RWPE2 (cell line): ENCODE measurements around the gene TXNDC12.
"Not testable (repeated sequence)": the region's sequence is repeated elsewhere in the genome, so short reads cannot be mapped to it uniquely, and the experiment has no call there.

Source experiments
- ATAC-seq: fragments of 200-7000 bp; cut with Tn5 transposase; 3 replicates; pipeline ENCODE4 v1.9.1; 2021; ENCODE audit warnings: low read depth
- DNase-seq: peaks from one replicate; pipeline ENCODE4 v3.0.0-alpha.2; 2020; ENCODE audit warnings: low spot score
- H3K27ac ChIP-seq: fragments of 450-650 bp; 2 replicates; pipeline ENCODE4 v1.5.1; 2017; ENCODE audit warnings: mild to moderate bottlenecking; ENCODE audit not compliant: poor library complexity, severe bottlenecking
- H3K27me3 ChIP-seq: fragments of 250-450 bp; sonication (Bioruptor Pico); 2 replicates; pipeline ENCODE4 v1.5.1; 2021; ENCODE audit warnings: mild to moderate bottlenecking, moderate library complexity; ENCODE audit not compliant: insufficient read depth, poor library complexity, severe bottlenecking
- H3K36me3 ChIP-seq: fragments of 250-450 bp; sonication (Bioruptor Pico); 2 replicates; pipeline ENCODE4 v1.5.1; 2020; ENCODE audit warnings: low read depth, mild to moderate bottlenecking, moderate library complexity
- H3K4me1 ChIP-seq: fragments of 250-450 bp; sonication (Bioruptor Pico); 2 replicates; pipeline ENCODE4 v1.5.1; 2021; ENCODE audit warnings: mild to moderate bottlenecking, moderate library complexity; ENCODE audit not compliant: insufficient read depth, poor library complexity, severe bottlenecking
- H3K4me3 ChIP-seq: fragments of 250-450 bp; sonication (Bioruptor Pico); 2 replicates; pipeline ENCODE4 v1.5.1; 2021; ENCODE audit warnings: mild to moderate bottlenecking, moderate library complexity; ENCODE audit not compliant: severe bottlenecking
- H3K9me3 ChIP-seq: fragments of 250-450 bp; sonication (Bioruptor Pico); 2 replicates; pipeline ENCODE4 v1.5.1; 2021; ENCODE audit warnings: mild to moderate bottlenecking, moderate library complexity; ENCODE audit not compliant: severe bottlenecking
- TF ChIP-seq, protein P1 (sequence below): fragments of 450-650 bp; IDR thresholded peaks from one replicate; pipeline ENCODE4 v1.5.1; 2017; ENCODE audit warnings: mild to moderate bottlenecking, moderate library complexity; ENCODE audit not compliant: poor library complexity, severe bottlenecking

TXNDC12 gene

DNA sequence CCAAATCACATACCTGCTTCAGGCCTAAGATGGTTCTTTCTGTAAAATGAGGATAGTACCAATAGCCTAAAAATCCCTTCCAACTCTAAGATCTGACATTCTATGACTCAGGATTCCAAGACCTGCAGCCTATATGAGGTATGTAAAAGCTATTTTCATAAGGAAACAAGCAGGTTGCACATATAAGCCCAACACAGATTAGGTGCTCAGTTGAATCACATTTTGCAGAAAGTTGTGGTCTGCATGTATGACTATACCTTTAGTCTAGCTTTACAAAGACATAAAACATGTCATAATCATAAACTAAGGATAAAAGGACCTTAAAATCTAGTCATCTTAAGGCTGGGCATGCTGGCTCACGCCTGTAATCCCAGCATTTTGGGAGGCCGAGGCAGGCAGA, 28.7 kb downstream of the TXNDC12 start:
- no peaks in the 10 kb centered on the region for H3K4me1 ChIP-seq
- H3K27ac ChIP-seq, result no peak overlapping the region
- no peak for DNase-seq
- ATAC-seq, result no peak; the same call in 2 of the 3 replicates
- H3K27me3 ChIP-seq, result no peaks in the 10 kb centered on the region
- no peak overlapping the region for H3K4me3 ChIP-seq
- TF ChIP-seq, protein P1, sequence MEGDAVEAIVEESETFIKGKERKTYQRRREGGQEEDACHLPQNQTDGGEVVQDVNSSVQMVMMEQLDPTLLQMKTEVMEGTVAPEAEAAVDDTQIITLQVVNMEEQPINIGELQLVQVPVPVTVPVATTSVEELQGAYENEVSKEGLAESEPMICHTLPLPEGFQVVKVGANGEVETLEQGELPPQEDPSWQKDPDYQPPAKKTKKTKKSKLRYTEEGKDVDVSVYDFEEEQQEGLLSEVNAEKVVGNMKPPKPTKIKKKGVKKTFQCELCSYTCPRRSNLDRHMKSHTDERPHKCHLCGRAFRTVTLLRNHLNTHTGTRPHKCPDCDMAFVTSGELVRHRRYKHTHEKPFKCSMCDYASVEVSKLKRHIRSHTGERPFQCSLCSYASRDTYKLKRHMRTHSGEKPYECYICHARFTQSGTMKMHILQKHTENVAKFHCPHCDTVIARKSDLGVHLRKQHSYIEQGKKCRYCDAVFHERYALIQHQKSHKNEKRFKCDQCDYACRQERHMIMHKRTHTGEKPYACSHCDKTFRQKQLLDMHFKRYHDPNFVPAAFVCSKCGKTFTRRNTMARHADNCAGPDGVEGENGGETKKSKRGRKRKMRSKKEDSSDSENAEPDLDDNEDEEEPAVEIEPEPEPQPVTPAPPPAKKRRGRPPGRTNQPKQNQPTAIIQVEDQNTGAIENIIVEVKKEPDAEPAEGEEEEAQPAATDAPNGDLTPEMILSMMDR, result no peak
- peaks cover 68% of the 10 kb centered on the region for H3K36me3 ChIP-seq
- H3K9me3 ChIP-seq, result peaks cover 1% of the 10 kb centered on the region

DNA sequence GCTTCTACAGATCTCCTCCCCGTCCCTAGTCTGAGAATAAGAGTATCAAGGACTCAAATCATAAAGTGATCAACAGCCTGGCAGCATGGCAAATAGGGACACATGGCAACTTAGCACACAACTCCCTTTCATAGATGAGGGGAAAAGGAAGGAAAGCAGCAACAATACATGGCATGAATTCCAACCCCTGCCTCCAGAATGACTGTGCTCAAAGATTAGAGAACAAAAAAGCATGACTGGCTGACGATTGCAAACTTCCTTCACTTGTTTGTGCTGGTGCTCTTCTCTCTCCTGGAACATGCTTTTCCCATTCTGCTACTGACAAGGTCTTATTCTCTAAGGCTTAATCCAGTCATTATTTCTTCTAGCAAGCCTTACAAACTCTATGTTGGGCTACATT, 32.9 kb downstream of the TXNDC12 start:
- peaks cover 1% of the 10 kb centered on the region for H3K9me3 ChIP-seq
- H3K27me3 ChIP-seq, result no peaks in the 10 kb centered on the region
- peaks cover 44% of the 10 kb centered on the region for H3K36me3 ChIP-seq
- DNase-seq (no peak), ATAC-seq (no peak)
- H3K4me1 ChIP-seq, result no peaks in the 10 kb centered on the region
- no peak overlapping the region for H3K4me3 ChIP-seq
- H3K27ac ChIP-seq, result no peak overlapping the region
- TF ChIP-seq, protein P1, result no peak

DNA sequence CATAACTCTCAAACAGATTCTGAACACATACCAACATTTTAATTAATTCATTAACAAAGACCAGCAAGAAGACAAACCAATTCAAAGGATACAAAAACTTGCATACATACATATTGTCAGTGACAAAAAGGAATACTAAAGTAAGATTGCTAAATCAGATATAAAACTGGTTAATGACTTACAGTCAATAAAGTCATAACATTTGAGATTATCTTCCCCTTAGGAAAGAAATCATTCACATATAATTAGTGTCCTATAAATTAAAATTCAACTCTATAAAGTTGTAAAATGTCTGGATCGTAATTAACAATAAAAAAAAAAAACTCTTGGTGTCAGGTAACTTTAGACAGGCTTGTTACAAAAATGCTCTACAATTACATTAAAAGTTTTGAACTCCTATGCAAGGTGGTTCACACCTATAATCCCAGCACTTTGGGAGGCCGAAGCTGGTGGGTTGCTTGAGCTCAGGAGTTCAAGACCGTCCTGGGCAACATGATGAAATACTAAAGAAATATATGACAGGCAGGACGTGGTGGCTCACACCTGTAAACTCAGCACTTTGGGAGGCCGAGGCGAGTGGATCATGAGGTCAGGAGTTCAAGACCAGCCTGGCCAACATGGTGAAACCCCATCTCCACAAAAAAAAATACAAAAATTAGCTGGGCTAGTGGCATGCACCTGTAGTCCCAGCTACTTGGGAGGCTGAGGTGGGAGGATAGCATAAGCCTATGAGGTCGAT, 46.8 kb downstream of the TXNDC12 start:
- H3K27me3 ChIP-seq, result no peaks in the 10 kb centered on the region
- no peaks in the 10 kb centered on the region for H3K9me3 ChIP-seq
- TF ChIP-seq, protein P1, result no peak
- no peak overlapping the region for H3K27ac ChIP-seq
- DNase-seq, result no peak
- no peaks in the 10 kb centered on the region for H3K36me3 ChIP-seq
- no peak for ATAC-seq
- peaks cover 3% of the 10 kb centered on the region for H3K4me1 ChIP-seq
- no peak overlapping the region for H3K4me3 ChIP-seq

DNA sequence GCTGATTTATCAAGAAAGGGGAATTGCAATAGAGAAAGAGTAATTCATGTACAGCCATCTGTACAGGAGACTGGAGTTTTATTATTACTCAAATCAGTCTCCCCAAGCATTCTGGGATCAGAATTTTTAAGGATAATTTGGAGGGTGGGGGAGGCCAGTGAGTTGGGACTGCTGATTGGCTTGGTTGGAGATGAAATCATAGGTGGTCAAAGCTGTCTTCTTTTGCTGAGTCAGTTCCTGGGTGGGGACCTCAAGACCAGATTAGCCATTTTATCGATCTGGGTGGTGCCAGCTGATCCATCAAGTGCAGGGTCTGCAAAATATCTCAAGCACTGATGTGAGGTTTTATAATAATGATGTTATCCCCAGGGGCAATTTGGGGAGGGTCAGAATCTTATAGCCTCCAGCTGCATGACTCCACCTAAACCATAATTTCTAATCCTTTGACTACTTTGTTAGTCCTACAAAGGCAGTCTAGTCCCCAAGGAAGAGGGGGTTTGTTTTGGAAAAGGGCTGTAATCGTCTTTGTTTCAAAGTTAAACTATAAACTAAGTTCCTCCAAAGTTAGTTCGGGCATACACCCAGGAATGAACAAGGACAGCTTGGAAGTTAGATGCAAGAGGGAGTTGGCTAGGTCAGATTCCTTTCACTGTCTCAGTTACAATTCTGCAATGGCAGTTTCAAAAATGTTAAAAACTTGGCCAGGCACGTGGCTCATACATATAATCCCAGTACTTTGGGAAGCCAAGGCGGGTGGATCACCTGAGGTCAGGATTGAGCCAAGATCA, 47.6 kb downstream of the TXNDC12 start:
- no peaks in the 10 kb centered on the region for H3K9me3 ChIP-seq
- H3K27ac ChIP-seq, result no peak overlapping the region
- DNase-seq (no peak), ATAC-seq (no peak)
- no peaks in the 10 kb centered on the region for H3K27me3 ChIP-seq
- H3K36me3 ChIP-seq, result no peaks in the 10 kb centered on the region
- peaks cover 3% of the 10 kb centered on the region for H3K4me1 ChIP-seq
- TF ChIP-seq, protein P1, result no peak
- H3K4me3 ChIP-seq, result no peak overlapping the region

DNA sequence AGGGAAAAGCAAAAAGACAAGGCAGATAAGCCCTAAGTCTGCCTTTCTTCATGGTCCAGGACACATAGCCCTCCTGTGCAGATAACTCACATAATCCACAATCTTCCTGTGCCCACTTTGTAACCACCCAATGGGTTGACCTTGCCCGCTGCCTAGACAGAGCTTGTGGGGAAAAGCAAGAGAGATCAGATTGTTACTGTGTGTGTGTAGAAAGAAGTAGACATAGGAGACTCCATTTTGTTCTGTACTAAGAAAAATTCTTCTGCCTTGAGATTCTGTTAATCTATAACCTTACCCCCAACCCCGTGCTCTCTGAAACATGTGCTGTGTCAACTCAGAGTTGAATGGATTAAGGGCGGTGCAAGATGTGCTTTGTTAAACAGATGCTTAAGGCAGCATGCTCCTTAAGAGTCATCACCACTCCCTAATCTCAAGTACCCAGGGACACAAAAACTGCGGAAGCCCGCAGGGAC, 48.9 kb downstream of the TXNDC12 start:
- not testable (repeated sequence) for H3K27me3 ChIP-seq, ATAC-seq, H3K9me3 ChIP-seq, DNase-seq, H3K36me3 ChIP-seq, H3K4me1 ChIP-seq, H3K27ac ChIP-seq, H3K4me3 ChIP-seq

DNA sequence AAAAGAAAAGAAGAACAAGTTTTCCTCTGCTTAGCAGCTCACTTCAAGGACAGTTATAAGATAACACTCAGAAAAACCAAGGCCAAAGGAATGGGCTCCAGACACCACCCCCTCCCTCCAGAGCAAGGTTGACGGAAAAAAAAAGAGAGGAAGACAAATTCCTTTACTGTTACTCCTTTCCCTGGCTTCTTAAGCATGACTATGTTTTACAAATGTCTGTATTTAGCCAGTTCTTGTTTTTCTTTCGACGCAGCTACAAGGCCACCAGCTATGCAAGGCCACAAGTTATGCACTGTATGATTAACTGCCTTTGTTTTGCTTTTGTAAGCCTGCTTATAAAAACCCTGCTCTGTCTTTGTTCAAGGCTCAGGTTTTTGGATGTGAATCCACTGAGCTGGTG, 49.4 kb downstream of the TXNDC12 start:
- not testable (repeated sequence) for H3K4me3 ChIP-seq, H3K9me3 ChIP-seq, H3K27me3 ChIP-seq, ATAC-seq, DNase-seq, H3K4me1 ChIP-seq, H3K36me3 ChIP-seq, H3K27ac ChIP-seq
